Esophagus squamous epithelium (tissue), 5 donors: ENCODE results near the gene NAP1L5. TPM values are rescaled to one million over a fixed set of nuclear protein-coding genes. Genes with fewer than 3 reads are reported as not detected.

ENCODE experiments used
- DNase-seq: peaks from one replicate; lab custom pipeline; 2025; lab: John Stamatoyannopoulos, UW
- H3K27ac ChIP-seq, 4 donors: fragments of 200-600 bp; sonication (generic); one replicate each; pipeline ENCODE4 v1.5.1; 2016 to 2019; ENCODE audit warnings: mild to moderate bottlenecking in 1 of 4
- H3K27me3 ChIP-seq, 4 donors: fragments of 200-600 bp; sonication (generic); 1 replicate in 3 of 4; 2 replicates in 1 of 4; pipeline versions ENCODE4 v1.5.1 to v1.6.0; 2017 to 2021; ENCODE audit warnings: antibody characterized with exemption in 1 of 4
- H3K36me3 ChIP-seq, 3 donors: fragments of 200-600 bp; sonication (generic); one replicate each; pipeline ENCODE4 v1.5.1; 2016 to 2019
- H3K4me1 ChIP-seq, 3 donors: fragments of 200-600 bp; sonication (generic); one replicate each; pipeline ENCODE4 v1.5.1; 2017 to 2019
- H3K4me3 ChIP-seq, 4 donors: fragments of 200-600 bp; sonication (generic); 1 replicate in 3 of 4; 2 replicates in 1 of 4; pipeline ENCODE4 v1.5.1; 2016 to 2019; ENCODE audit warnings: mild to moderate bottlenecking in 2 of 4, moderate library complexity in 1 of 4
- H3K9me3 ChIP-seq, 3 donors: fragments of 200-600 bp; sonication (generic); one replicate each; pipeline ENCODE4 v1.5.1; 2016 to 2019
- CTCF ChIP-seq, 6 experiments: fragments of 450-650 bp in 4 of 6; fragments of 200-600 bp in 2 of 6; sonication (generic) in 2 of 6; IDR thresholded peaks; one replicate each; pipeline ENCODE4 v1.5.1; 2016 to 2019; ENCODE audit warnings: antibody characterized with exemption in 6 of 6, mild to moderate bottlenecking in 4 of 6, moderate library complexity in 4 of 6
- POLR2A ChIP-seq, 4 donors: fragments of 450-650 bp; IDR thresholded peaks; one replicate each; pipeline ENCODE4 v1.6.1; 2017; ENCODE audit warnings: antibody characterized with exemption in 4 of 4, mild to moderate bottlenecking in 4 of 4, moderate library complexity in 3 of 4
- WGBS, 2 donors: methylation state at CpG; one replicate each; pipeline ENCODE4 v1.1.5; 2018; 5-methylcytosine and 5-hydroxymethylcytosine counted together
- intact Hi-C: fragments of 100-400 bp; cut with DNase I; formaldehyde crosslinking; loops from one replicate; pipeline ENCODE4 v1.15.0; 2022
- total RNA-seq, 4 donors: library from RNA; depleted of rRNA; stranded (reverse); fragments of >200 nt; gene quantifications; one replicate each; pipeline ENCODE4 v1.1.0, GENCODE V29; 2016
- donor health status: DM: yes; HTN: yes; CAD: no.

Gene NAP1L5
- total RNA-seq, 4 donors from 2014 or later = 0.42 to 3.1 (median 1.8) TPM

DNA sequence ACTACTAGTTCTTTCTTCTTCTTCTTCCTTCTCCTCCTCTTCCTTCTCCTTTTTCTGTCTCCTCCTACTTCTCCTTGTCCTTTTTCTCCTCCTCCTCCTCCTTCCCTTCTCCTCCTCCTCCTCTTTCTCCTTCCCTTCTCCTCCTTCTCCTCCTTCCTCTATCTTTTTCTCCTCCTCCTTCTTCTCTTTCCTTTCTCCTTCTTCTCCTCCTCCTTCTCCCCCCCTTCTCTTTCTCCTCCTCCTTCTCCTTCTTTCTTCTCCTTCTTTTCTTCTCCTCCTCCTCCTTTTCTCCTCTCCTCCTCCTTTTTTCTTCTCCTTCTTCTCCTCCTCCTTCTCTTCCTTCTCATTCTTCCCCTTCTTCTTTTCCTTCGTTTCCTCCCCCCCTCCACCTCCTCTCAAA lies 21.8 kb upstream of the NAP1L5 start:
- 90 to 94% methylated on average over 1 of the region's 1 CpG for WGBS, 2 donors
- Histone ChIP-seq H3K4me3 (no peak overlapping the region), H3K4me1 (peaks cover 0 to 34% (median 4%) of the 10 kb centered on the region in 3 donors), H3K9me3 (peaks cover 0 to 19% (median 6%) of the 10 kb centered on the region in 3 donors), H3K27ac (no peak overlapping the region), H3K27me3 (no peaks in the 10 kb centered on the region), H3K36me3 (peaks cover 0 to 90% (median 4%) of the 10 kb centered on the region in 3 donors)
- intact Hi-C loops = no loop called here
- DNase-seq = no peak
- TF ChIP-seq POLR2A (IDR thresholded peaks at IDR 0.05) (no peak), CTCF (IDR thresholded peaks at IDR 0.05) (no peak)

GRCh38 chr4:88718098-88718497 lies 20.5 kb upstream of the NAP1L5 start:
- DNase-seq = no peak
- intact Hi-C loops = no loop called here
- H3K36me3 ChIP-seq = peaks cover 0 to 80% (median 4%) of the 10 kb centered on the region in 3 donors
- no peak overlapping the region for H3K27ac ChIP-seq
- peaks cover 0 to 19% (median 6%) of the 10 kb centered on the region in 3 donors for H3K9me3 ChIP-seq
- no peak overlapping the region for H3K4me3 ChIP-seq
- WGBS, 2 donors = 91 to 98% methylated on average over 5 of the region's 5 CpGs
- TF ChIP-seq CTCF (IDR thresholded peaks at IDR 0.05) (no peak), POLR2A (IDR thresholded peaks at IDR 0.05) (no peak)
- peaks cover 0 to 23% (median 2%) of the 10 kb centered on the region in 3 donors for H3K4me1 ChIP-seq
- no peaks in the 10 kb centered on the region for H3K27me3 ChIP-seq

DNA sequence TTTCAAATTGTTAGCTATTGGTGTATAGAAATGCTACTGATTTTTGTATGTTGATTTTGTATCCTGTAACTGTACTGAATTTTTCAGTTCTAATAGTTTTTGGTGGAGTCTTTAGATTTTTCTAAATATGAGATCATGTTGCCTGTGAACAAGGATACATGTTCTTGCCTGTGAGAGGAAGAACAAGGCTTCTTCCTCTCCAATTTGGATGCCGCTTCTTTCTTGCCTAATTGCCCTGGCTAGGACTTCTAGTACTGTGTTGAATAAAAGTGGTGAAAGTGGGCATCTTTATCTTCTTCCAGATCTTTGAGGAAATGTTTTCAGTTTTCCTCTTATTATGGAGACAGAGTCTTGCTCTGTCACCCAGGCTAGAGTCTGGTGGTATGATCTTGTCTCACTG lies 16.2 kb upstream of the NAP1L5 start:
- no peak for DNase-seq
- TF ChIP-seq POLR2A (IDR thresholded peaks at IDR 0.05) (no peak), CTCF (IDR thresholded peaks at IDR 0.05) (no peak)
- no peaks in the 10 kb centered on the region for H3K27me3 ChIP-seq
- peaks cover 0 to 19% (median 6%) of the 10 kb centered on the region in 3 donors for H3K9me3 ChIP-seq
- intact Hi-C loops = no loop called here
- 83 to 86% methylated on average over 1 of the region's 1 CpG for WGBS, 2 donors
- H3K4me3 ChIP-seq = no peak overlapping the region
- H3K27ac ChIP-seq = no peak overlapping the region
- no peaks in the 10 kb centered on the region for H3K4me1 ChIP-seq
- H3K36me3 ChIP-seq = peaks cover 0 to 82% (median 4%) of the 10 kb centered on the region in 3 donors

GRCh38 chr4:88709989-88710388 lies 12.4 kb upstream of the NAP1L5 start:
- Histone ChIP-seq H3K27ac (no peak overlapping the region), H3K27me3 (no peaks in the 10 kb centered on the region), H3K4me1 (peaks cover 0 to 12% (median 4%) of the 10 kb centered on the region in 3 donors), H3K4me3 (no peak overlapping the region), H3K9me3 (no peaks in the 10 kb centered on the region), H3K36me3 (peaks cover 0 to 80% (median 0%) of the 10 kb centered on the region in 3 donors)
- no peak for TF ChIP-seq POLR2A (IDR thresholded peaks at IDR 0.05)
- TF ChIP-seq CTCF (IDR thresholded peaks at IDR 0.05) = no peak
- intact Hi-C loops = no loop called here
- WGBS, 2 donors = 83 to 88% methylated on average over 1 of the region's 1 CpG
- no peak for DNase-seq

DNA sequence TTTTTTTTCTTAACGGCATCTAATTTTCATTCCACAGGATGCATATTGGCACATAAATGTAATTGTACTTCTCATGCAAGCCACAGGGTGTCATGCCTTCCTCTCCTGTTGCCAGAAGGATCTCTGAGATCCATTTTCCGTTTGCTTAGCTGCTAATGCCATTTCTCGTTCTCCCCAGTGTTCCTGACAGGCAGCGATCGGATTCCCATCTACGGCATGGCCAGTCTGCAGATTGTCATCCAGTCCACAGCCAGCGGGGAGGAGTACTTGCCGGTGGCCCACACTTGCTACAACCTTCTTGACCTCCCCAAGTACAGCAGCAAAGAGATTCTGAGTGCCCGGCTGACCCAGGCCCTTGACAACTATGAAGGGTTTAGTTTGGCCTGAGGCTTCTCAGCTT lies 8.9 kb upstream of the NAP1L5 start:
- no peak overlapping the region for H3K4me3 ChIP-seq
- peaks cover 0 to 12% (median 4%) of the 10 kb centered on the region in 3 donors for H3K4me1 ChIP-seq
- intact Hi-C loops = no loop called here
- H3K36me3 ChIP-seq = peaks cover 0 to 95% (median 0%) of the 10 kb centered on the region in 3 donors
- peak overlapping the region in 2 of 4 donors; percentile 36 to 56 for H3K27ac ChIP-seq
- WGBS, 2 donors = 38 to 72% methylated on average over 8 to 9 of the region's 9 CpGs
- H3K9me3 ChIP-seq = no peaks in the 10 kb centered on the region
- DNase-seq = no peak
- H3K27me3 ChIP-seq = no peaks in the 10 kb centered on the region
- TF ChIP-seq POLR2A (IDR thresholded peaks at IDR 0.05) (no peak), CTCF (IDR thresholded peaks at IDR 0.05) (peak in 5 of 6 experiments; percentile 9 to 42 (median 34))
